Endothelial cell (in vitro differentiated cells): ENCODE measurements around the gene PLCH2. TPM values are rescaled to one million over a fixed set of nuclear protein-coding genes. Genes with fewer than 3 reads are reported as not detected.

ENCODE experiments used
- DNase-seq: peaks from one replicate; pipeline ENCODE4 v3.0.0; 2021; ENCODE audit warnings: low spot score
- H3K27ac Mint-ChIP-seq: one replicate; pipeline ENCODE4 v1.8.0; 2021; ENCODE audit warnings: mixed read lengths, inconsistent platforms; ENCODE audit not compliant: unreplicated experiment
- H3K27me3 Mint-ChIP-seq: one replicate; pipeline ENCODE4 v1.8.0; 2021; ENCODE audit warnings: mild to moderate bottlenecking, moderate library complexity, mixed read lengths, inconsistent platforms; ENCODE audit not compliant: unreplicated experiment
- H3K36me3 Mint-ChIP-seq: one replicate; pipeline ENCODE4 v1.8.0; 2021; ENCODE audit warnings: mild to moderate bottlenecking, low read depth, mixed read lengths, inconsistent platforms; ENCODE audit not compliant: unreplicated experiment
- H3K4me1 Mint-ChIP-seq: one replicate; pipeline ENCODE4 v1.8.0; 2021; ENCODE audit warnings: mild to moderate bottlenecking, mixed read lengths, inconsistent platforms; ENCODE audit not compliant: unreplicated experiment
- H3K4me3 Mint-ChIP-seq: one replicate; pipeline ENCODE4 v1.8.0; 2021; ENCODE audit warnings: mild to moderate bottlenecking, mixed read lengths, inconsistent platforms; ENCODE audit not compliant: unreplicated experiment
- H3K9me3 Mint-ChIP-seq: one replicate; pipeline ENCODE4 v1.8.0; 2021; ENCODE audit warnings: mixed read lengths, inconsistent platforms; ENCODE audit not compliant: unreplicated experiment
- CTCF ChIP-seq: fragments of 200-600 bp; sonication (generic); IDR thresholded peaks from one replicate; pipeline ENCODE4 v1.5.0; 2021; ENCODE audit warnings: antibody characterized with exemption; ENCODE audit not compliant: unreplicated experiment
- total RNA-seq: library from RNA; stranded (reverse); fragmentation: NEBNext Ultra II Directional; extraction: Animal tissue kit (Norgen Biotek cat#: 25700); gene quantifications from one replicate; pipeline ENCODE4 v1.2.1, GENCODE V29; 2021; ENCODE audit not compliant: unreplicated experiment

Gene PLCH2
- total RNA-seq, 1 donor from 2014 or later, result not detected

- DNase-seq, result no peak
- Mint-ChIP-seq H3K4me1 (no peaks in the 10 kb centered on the region), H3K4me3 (no peak overlapping the region), H3K27me3 (no peaks in the 10 kb centered on the region), H3K36me3 (no peaks in the 10 kb centered on the region), H3K9me3 (no peaks in the 10 kb centered on the region), H3K27ac (no peak overlapping the region)
- TF ChIP-seq CTCF, result no peak
Observed at GRCh38 chr1:2501041-2501819, 25.1 kb downstream of the PLCH2 start.

GRCh38 chr1:2501820-2502119 is 25.7 kb downstream of the PLCH2 start:
- Mint-ChIP-seq H3K27me3 (no peaks in the 10 kb centered on the region), H3K4me3 (no peak overlapping the region), H3K4me1 (no peaks in the 10 kb centered on the region), H3K9me3 (no peaks in the 10 kb centered on the region), H3K36me3 (no peaks in the 10 kb centered on the region), H3K27ac (no peak overlapping the region)
- DNase-seq, result no peak
- TF ChIP-seq CTCF, result no peak

- Mint-ChIP-seq H3K27ac (no peak overlapping the region), H3K4me1 (no peaks in the 10 kb centered on the region), H3K9me3 (no peaks in the 10 kb centered on the region), H3K36me3 (no peaks in the 10 kb centered on the region), H3K4me3 (no peak overlapping the region), H3K27me3 (no peaks in the 10 kb centered on the region)
- no peak for TF ChIP-seq CTCF
- no peak for DNase-seq
Observed at GRCh38 chr1:2502210-2502609, 26.1 kb downstream of the PLCH2 start.

- H3K4me3 Mint-ChIP-seq, result no peak overlapping the region
- DNase-seq, result no peak
- H3K4me1 Mint-ChIP-seq, result no peaks in the 10 kb centered on the region
- TF ChIP-seq CTCF, result no peak
- H3K27me3 Mint-ChIP-seq, result no peaks in the 10 kb centered on the region
- H3K27ac Mint-ChIP-seq, result no peak overlapping the region
- H3K36me3 Mint-ChIP-seq, result no peaks in the 10 kb centered on the region
- no peaks in the 10 kb centered on the region for H3K9me3 Mint-ChIP-seq
Observed at GRCh38 chr1:2502661-2503553, 26.8 kb downstream of the PLCH2 start.
